ENCODE data around the gene ZNF830. TPM values are rescaled to one million over a fixed set of nuclear protein-coding genes. Genes with fewer than 3 reads are reported as not detected.
A peak's percentile ranks its signal among the peaks of the same experiment; 100 is the strongest.

Gene ZNF830
- total and polyA plus RNA-seq, 9 of the 15 experiments (the other 6 are each of a cell fraction or from before 2014, with no cell fraction given): 13.1 to 28.7 (median 21.7) TPM

GRCh38 chr17:34981538-34982241 is 20.4 kb downstream of the ZNF830 start:
- peak overlapping the region; percentile 89 for H3K4me2 ChIP-seq (ENCODE audit: insufficient read depth, low read length)
- ChIA-PET CTCF (ENCODE audit: low intra/inter-chr PET ratio) (interaction anchor here (0.9 kb wide), 1 partner anchor 552 kb away, joined by 3 read pairs; no protein-coding TSS in a partner anchor), POLR2A (interaction anchor here (0.5 to 3.4 kb wide), 23 partner anchors 10 to 1373 kb away, joined by 3 to 27 read pairs (median 4); partner anchors contain the start of genes RAD51D and RFFL)
- peak overlapping the region; percentile 66 for H2AFZ ChIP-seq (ENCODE audit: low read depth, low read length)
- H3K27ac ChIP-seq (ENCODE audit: extremely low read depth, low read depth, low read length): peak overlapping the region; percentile 96
- no peaks in the 10 kb centered on the region for H4K20me1 ChIP-seq (replicated peaks; ENCODE audit: control insufficient read depth, insufficient read depth, low read length)
- no peaks in the 10 kb centered on the region for H3K9me1 ChIP-seq (ENCODE audit: control insufficient read depth, insufficient read depth, low read length)
- H3K4me3 ChIP-seq: peak overlapping the region; percentile 78
- peaks cover 17 to 26% of the 10 kb centered on the region in 2 experiments; a peak in 4 of 5 replicates for H3K4me1 ChIP-seq (replicated peaks in 1 of 2; ENCODE audit: control insufficient read depth in 2 of 2, insufficient read depth in 2 of 2, low read length in 2 of 2)
- ATAC-seq: peak; percentile 52
- 1% methylated on average over 8 of the region's 8 CpGs for WGBS (ENCODE audit: insufficient coverage, low coverage, missing lambda C conversion rate)
- in situ Hi-C loops (cut with MboI) (no loop called here), intact Hi-C loops (cut with micrococcal nuclease) (loop anchor here (2.0 to 5.0 kb wide), 3 partner anchors 21 to 106 kb away; partner anchors contain the start of genes CCT6B and ZNF830)
- H3K9ac ChIP-seq (ENCODE audit: insufficient read depth in 1 of 2, low read depth in 2 of 2, low read length in 2 of 2): peak overlapping the region in 1 of 2 experiments; percentile 99; a peak in 3 of 4 replicates
- no peaks in the 10 kb centered on the region for H3K9me3 ChIP-seq (replicated peaks; ENCODE audit: control insufficient read depth, insufficient read depth, low read depth, low read length)
- BruUV-seq (replicated peaks): TSS peak; percentile 54
- H3K36me3 ChIP-seq (ENCODE audit: control insufficient read depth, insufficient read depth, low read length): peaks cover 34% of the 10 kb centered on the region
- H3K79me2 ChIP-seq (ENCODE audit: control insufficient read depth, insufficient read depth, low read length): peaks cover 52% of the 10 kb centered on the region
- peak; percentile 75 for FAIRE-seq
- DNase-seq (ENCODE audit: extremely low read depth in 1 of 4, low spot score in 3 of 4): peak; percentile 34 to 84 (median 56)
- H3K27me3 ChIP-seq (ENCODE audit: control insufficient read depth in 2 of 2, insufficient read depth in 2 of 2, low read length in 2 of 2): no peaks in the 10 kb centered on the region
- TF ChIP-seq SMARCA4 (IDR thresholded peaks at IDR 0.05) (peak; percentile 86), ZNF644 (tag; IDR thresholded peaks at IDR 0.05; ENCODE audit: low read depth) (peak; percentile 71; the same call in 1 of the 2 replicates), FOXJ2 (tag; IDR thresholded peaks at IDR 0.05) (0 out of 2 replicates have a peak, but pooled peaks have one; percentile 6), EP300 (IDR thresholded peaks at IDR 0.05; ENCODE audit: low read length) (peak; percentile 89), MAFG (tag; conservative IDR thresholded peaks at IDR 0.05) (peak; percentile 56; the same call in 1 of the 2 replicates), ZNF24 (IDR thresholded peaks at IDR 0.05) (no peak), MEIS2 (IDR thresholded peaks at IDR 0.05; ENCODE audit: partially characterized antibody) (peak; percentile 99), CTBP1 (IDR thresholded peaks at IDR 0.05; ENCODE audit: borderline replicate concordance) (no peak; the same call in 1 of the 2 replicates), THRA (IDR thresholded peaks at IDR 0.05) (0 out of 2 replicates have a peak, but pooled peaks have one; percentile 26), SP1 (CRISPR knock-in tag; IDR thresholded peaks at IDR 0.05) (0 out of 2 replicates have a peak, but pooled peaks have one; percentile 5), CXXC5 (CRISPR knock-in tag; IDR thresholded peaks at IDR 0.05) (peak; percentile 76), CEBPG (CRISPR knock-in tag; IDR thresholded peaks at IDR 0.05) (peak; percentile 71; the same call in 1 of the 2 replicates), CEBPG (tag; conservative IDR thresholded peaks at IDR 0.05 in 1 of 2, IDR thresholded peaks at IDR 0.05 in 1 of 2) (peak in 1 of 2 experiments; percentile 73; a peak in 2 of 4 replicates), PURB (CRISPR knock-in tag; IDR thresholded peaks at IDR 0.05; ENCODE audit: low read depth) (no peak), CCNT2 (IDR thresholded peaks at IDR 0.05; ENCODE audit: borderline replicate concordance, extremely low read depth, insufficient read length, low read depth, low read length) (peak; percentile 44)
- TF ChIP-seq, protein P1, sequence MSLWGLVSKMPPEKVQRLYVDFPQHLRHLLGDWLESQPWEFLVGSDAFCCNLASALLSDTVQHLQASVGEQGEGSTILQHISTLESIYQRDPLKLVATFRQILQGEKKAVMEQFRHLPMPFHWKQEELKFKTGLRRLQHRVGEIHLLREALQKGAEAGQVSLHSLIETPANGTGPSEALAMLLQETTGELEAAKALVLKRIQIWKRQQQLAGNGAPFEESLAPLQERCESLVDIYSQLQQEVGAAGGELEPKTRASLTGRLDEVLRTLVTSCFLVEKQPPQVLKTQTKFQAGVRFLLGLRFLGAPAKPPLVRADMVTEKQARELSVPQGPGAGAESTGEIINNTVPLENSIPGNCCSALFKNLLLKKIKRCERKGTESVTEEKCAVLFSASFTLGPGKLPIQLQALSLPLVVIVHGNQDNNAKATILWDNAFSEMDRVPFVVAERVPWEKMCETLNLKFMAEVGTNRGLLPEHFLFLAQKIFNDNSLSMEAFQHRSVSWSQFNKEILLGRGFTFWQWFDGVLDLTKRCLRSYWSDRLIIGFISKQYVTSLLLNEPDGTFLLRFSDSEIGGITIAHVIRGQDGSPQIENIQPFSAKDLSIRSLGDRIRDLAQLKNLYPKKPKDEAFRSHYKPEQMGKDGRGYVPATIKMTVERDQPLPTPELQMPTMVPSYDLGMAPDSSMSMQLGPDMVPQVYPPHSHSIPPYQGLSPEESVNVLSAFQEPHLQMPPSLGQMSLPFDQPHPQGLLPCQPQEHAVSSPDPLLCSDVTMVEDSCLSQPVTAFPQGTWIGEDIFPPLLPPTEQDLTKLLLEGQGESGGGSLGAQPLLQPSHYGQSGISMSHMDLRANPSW (CRISPR knock-in tag; IDR thresholded peaks at IDR 0.05): no peak

Measured in K562 (cell line).